ENCODE data around the gene PRF1.

Gene PRF1

GRCh38 chr10:70551466-70551865, 51.1 kb downstream of the PRF1 start:
- TF ChIP-seq FOXM1 (IDR thresholded peaks at IDR 0.05; ENCODE audit: borderline replicate concordance, low read depth): no peak
- no peak for TF ChIP-seq USF1 (IDR thresholded peaks at IDR 0.05)
- no peak for TF ChIP-seq TCF12 (IDR thresholded peaks at IDR 0.05; ENCODE audit: low read depth)
- no peak for TF ChIP-seq MAX (IDR thresholded peaks at IDR 0.05)
- TF ChIP-seq REST (IDR thresholded peaks at IDR 0.05; ENCODE audit: low read depth): no peak
- no peak for TF ChIP-seq YY1 (IDR thresholded peaks at IDR 0.05; ENCODE audit: low read depth)
- TF ChIP-seq RAD21 (IDR thresholded peaks at IDR 0.05; ENCODE audit: low read depth): no peak
- TF ChIP-seq CEBPB (IDR thresholded peaks at IDR 0.05): no peak
- no peak for TF ChIP-seq NFIC (IDR thresholded peaks at IDR 0.05)
- TF ChIP-seq EP300 (IDR thresholded peaks at IDR 0.05; ENCODE audit: borderline replicate concordance): no peak
- TF ChIP-seq CREB1 (IDR thresholded peaks at IDR 0.05; ENCODE audit: low read depth): no peak
- no peak for TF ChIP-seq EGR1 (IDR thresholded peaks at IDR 0.05)
- no peak for TF ChIP-seq TEAD4 (IDR thresholded peaks at IDR 0.05)
- TF ChIP-seq ZBTB7A (IDR thresholded peaks at IDR 0.05; ENCODE audit: low read depth): no peak
- no peak for TF ChIP-seq TAF1 (IDR thresholded peaks at IDR 0.05; ENCODE audit: low read depth)

- TF ChIP-seq CREB1 (IDR thresholded peaks at IDR 0.05; ENCODE audit: low read depth) (no peak), EGR1 (IDR thresholded peaks at IDR 0.05) (no peak), TAF1 (IDR thresholded peaks at IDR 0.05; ENCODE audit: low read depth) (no peak), TEAD4 (IDR thresholded peaks at IDR 0.05) (no peak), TCF12 (IDR thresholded peaks at IDR 0.05; ENCODE audit: low read depth) (no peak), CEBPB (IDR thresholded peaks at IDR 0.05) (no peak), REST (IDR thresholded peaks at IDR 0.05; ENCODE audit: low read depth) (no peak), EP300 (IDR thresholded peaks at IDR 0.05; ENCODE audit: borderline replicate concordance) (no peak), MAX (IDR thresholded peaks at IDR 0.05) (no peak), YY1 (IDR thresholded peaks at IDR 0.05; ENCODE audit: low read depth) (no peak), RAD21 (IDR thresholded peaks at IDR 0.05; ENCODE audit: low read depth) (no peak), ZBTB7A (IDR thresholded peaks at IDR 0.05; ENCODE audit: low read depth) (no peak), FOXM1 (IDR thresholded peaks at IDR 0.05; ENCODE audit: borderline replicate concordance, low read depth) (no peak), NFIC (IDR thresholded peaks at IDR 0.05) (no peak), USF1 (IDR thresholded peaks at IDR 0.05) (no peak)
These were observed 52.1 kb downstream of the PRF1 start for GRCh38 chr10:70550459-70550858.

GRCh38 chr10:70549962-70550458, 52.5 kb downstream of the PRF1 start:
- TF ChIP-seq CREB1 (IDR thresholded peaks at IDR 0.05; ENCODE audit: low read depth) (no peak), EP300 (IDR thresholded peaks at IDR 0.05; ENCODE audit: borderline replicate concordance) (no peak), MAX (IDR thresholded peaks at IDR 0.05) (no peak), RAD21 (IDR thresholded peaks at IDR 0.05; ENCODE audit: low read depth) (peak; percentile 88), USF1 (IDR thresholded peaks at IDR 0.05) (no peak), TAF1 (IDR thresholded peaks at IDR 0.05; ENCODE audit: low read depth) (no peak), YY1 (IDR thresholded peaks at IDR 0.05; ENCODE audit: low read depth) (no peak)

- TF ChIP-seq TEAD4 (IDR thresholded peaks at IDR 0.05) (no peak), CEBPB (IDR thresholded peaks at IDR 0.05) (no peak), TAF1 (IDR thresholded peaks at IDR 0.05; ENCODE audit: low read depth) (no peak), ZBTB7A (IDR thresholded peaks at IDR 0.05; ENCODE audit: low read depth) (no peak), EGR1 (IDR thresholded peaks at IDR 0.05) (no peak), REST (IDR thresholded peaks at IDR 0.05; ENCODE audit: low read depth) (no peak), USF1 (IDR thresholded peaks at IDR 0.05) (no peak), MAX (IDR thresholded peaks at IDR 0.05) (no peak), NFIC (IDR thresholded peaks at IDR 0.05) (no peak), RAD21 (IDR thresholded peaks at IDR 0.05; ENCODE audit: low read depth) (no peak), TCF12 (IDR thresholded peaks at IDR 0.05; ENCODE audit: low read depth) (no peak), CREB1 (IDR thresholded peaks at IDR 0.05; ENCODE audit: low read depth) (no peak), YY1 (IDR thresholded peaks at IDR 0.05; ENCODE audit: low read depth) (no peak)
These were observed 53.1 kb downstream of the PRF1 start for GRCh38 chr10:70549351-70549961.
